Measurements from ENCODE around the gene SOS2. TPM values are rescaled to one million over a fixed set of nuclear protein-coding genes. Genes with fewer than 3 reads are reported as not detected.

The SOS2 gene
- total and polyA plus RNA-seq, 2 donors (not counting 1 experiment from before 2014, with no cell fraction given), result 16.1 to 23.8 TPM

GRCh38 chr14:50198499-50198898, 32.9 kb downstream of the SOS2 start:
- Histone ChIP-seq H3K4me3 (replicated peaks in 1 of 4; ENCODE audit: control extremely low read depth in 1 of 4, insufficient read depth in 1 of 4, low read depth in 3 of 4, low read length in 4 of 4) (no peak overlapping the region), H3K4me1 (ENCODE audit: control insufficient read depth, extremely low read depth, insufficient read depth, low read length) (no peaks in the 10 kb centered on the region), H2AFZ (ENCODE audit: low read length) (no peak overlapping the region), H3K36me3 (ENCODE audit: control insufficient read depth, insufficient read depth, low read length) (no peaks in the 10 kb centered on the region), H4K20me1 (ENCODE audit: control insufficient read depth, extremely low read depth, insufficient read depth, low read length) (no peaks in the 10 kb centered on the region), H3K79me2 (ENCODE audit: control insufficient read depth, insufficient read depth, low read length) (no peaks in the 10 kb centered on the region), H3K9ac (ENCODE audit: insufficient read depth, low read length) (no peak overlapping the region), H3K9me3 (ENCODE audit: control insufficient read depth, insufficient read depth, low read depth, low read length) (no peaks in the 10 kb centered on the region), H3K4me2 (ENCODE audit: extremely low read depth, insufficient read depth, low read length) (no peak overlapping the region), H3K27ac (ENCODE audit: insufficient read depth, low read length) (no peak overlapping the region), H3K27me3 (ENCODE audit: control insufficient read depth, insufficient read depth, low read length) (no peaks in the 10 kb centered on the region)
- TF ChIP-seq EZH2 (IDR thresholded peaks at IDR 0.05; ENCODE audit: low read length, missing control alignments), result no peak
- TF ChIP-seq CTCF (conservative IDR thresholded peaks at IDR 0.05 in 1 of 2, IDR thresholded peaks at IDR 0.05 in 1 of 2; ENCODE audit: low read depth in 1 of 2, low read length in 2 of 2), result no peak
- DNase-seq (ENCODE audit: low read depth in 2 of 2), result no peak

GRCh38 chr14:50191499-50191898, 39.9 kb downstream of the SOS2 start:
- Histone ChIP-seq H4K20me1 (ENCODE audit: control insufficient read depth, extremely low read depth, insufficient read depth, low read length) (no peaks in the 10 kb centered on the region), H2AFZ (ENCODE audit: low read length) (no peak overlapping the region), H3K36me3 (ENCODE audit: control insufficient read depth, insufficient read depth, low read length) (no peaks in the 10 kb centered on the region), H3K9ac (ENCODE audit: insufficient read depth, low read length) (no peak overlapping the region), H3K9me3 (ENCODE audit: control insufficient read depth, insufficient read depth, low read depth, low read length) (no peaks in the 10 kb centered on the region), H3K79me2 (ENCODE audit: control insufficient read depth, insufficient read depth, low read length) (no peaks in the 10 kb centered on the region), H3K4me1 (ENCODE audit: control insufficient read depth, extremely low read depth, insufficient read depth, low read length) (no peaks in the 10 kb centered on the region), H3K27me3 (ENCODE audit: control insufficient read depth, insufficient read depth, low read length) (no peaks in the 10 kb centered on the region), H3K4me3 (replicated peaks in 1 of 4; ENCODE audit: control extremely low read depth in 1 of 4, insufficient read depth in 1 of 4, low read depth in 3 of 4, low read length in 4 of 4) (no peak overlapping the region), H3K4me2 (ENCODE audit: extremely low read depth, insufficient read depth, low read length) (no peak overlapping the region), H3K27ac (ENCODE audit: insufficient read depth, low read length) (no peak overlapping the region)
- no peak for TF ChIP-seq CTCF (conservative IDR thresholded peaks at IDR 0.05 in 1 of 2, IDR thresholded peaks at IDR 0.05 in 1 of 2; ENCODE audit: low read depth in 1 of 2, low read length in 2 of 2)
- no peak for TF ChIP-seq EZH2 (IDR thresholded peaks at IDR 0.05; ENCODE audit: low read length, missing control alignments)
- no peak for DNase-seq (ENCODE audit: low read depth in 2 of 2)

GRCh38 chr14:50186107-50186506, 45.3 kb downstream of the SOS2 start:
- no peak overlapping the region for H3K4me2 ChIP-seq (ENCODE audit: extremely low read depth, insufficient read depth, low read length)
- H3K27ac ChIP-seq (ENCODE audit: insufficient read depth, low read length), result no peak overlapping the region
- H3K9me3 ChIP-seq (ENCODE audit: control insufficient read depth, insufficient read depth, low read depth, low read length), result no peaks in the 10 kb centered on the region
- no peaks in the 10 kb centered on the region for H3K4me1 ChIP-seq (ENCODE audit: control insufficient read depth, extremely low read depth, insufficient read depth, low read length)
- H3K4me3 ChIP-seq (replicated peaks in 1 of 4; ENCODE audit: control extremely low read depth in 1 of 4, insufficient read depth in 1 of 4, low read depth in 3 of 4, low read length in 4 of 4), result no peak overlapping the region
- no peaks in the 10 kb centered on the region for H3K36me3 ChIP-seq (ENCODE audit: control insufficient read depth, insufficient read depth, low read length)
- H3K79me2 ChIP-seq (ENCODE audit: control insufficient read depth, insufficient read depth, low read length), result no peaks in the 10 kb centered on the region
- DNase-seq (ENCODE audit: low read depth in 2 of 2), result no peak
- H3K27me3 ChIP-seq (ENCODE audit: control insufficient read depth, insufficient read depth, low read length), result no peaks in the 10 kb centered on the region
- no peak for TF ChIP-seq EZH2 (IDR thresholded peaks at IDR 0.05; ENCODE audit: low read length, missing control alignments)
- no peak for TF ChIP-seq CTCF (conservative IDR thresholded peaks at IDR 0.05 in 1 of 2, IDR thresholded peaks at IDR 0.05 in 1 of 2; ENCODE audit: low read depth in 1 of 2, low read length in 2 of 2)
- no peak overlapping the region for H3K9ac ChIP-seq (ENCODE audit: insufficient read depth, low read length)
- no peak overlapping the region for H2AFZ ChIP-seq (ENCODE audit: low read length)
- H4K20me1 ChIP-seq (ENCODE audit: control insufficient read depth, extremely low read depth, insufficient read depth, low read length), result no peaks in the 10 kb centered on the region
